ENCODE data around the gene RBP3. TPM values are rescaled to one million over a fixed set of nuclear protein-coding genes. Genes with fewer than 3 reads are reported as not detected.

Gene RBP3
- total and polyA plus RNA-seq, 2 donors (not counting 3 experiments of a cell fraction or from before 2014, with no cell fraction given) = not detected

GRCh38 chr10:47318706-47319105 is 29.5 kb upstream of the RBP3 start:
- no peak for DNase-seq (ENCODE audit: low read depth, low spot score)
- H4K20me1 ChIP-seq (replicated peaks; ENCODE audit: control insufficient read depth, extremely low read depth, insufficient read depth, low read length) = no peaks in the 10 kb centered on the region
- dilution Hi-C loops (cut with MboI; ENCODE audit: extremely low pct_ligation_motif_present, low sequenced_read_pairs) (no loop called here), intact Hi-C loops (cut with micrococcal nuclease) (no loop called here)
- no peaks in the 10 kb centered on the region for H3K36me3 ChIP-seq (ENCODE audit: control insufficient read depth in 2 of 2, extremely low read depth in 1 of 2, insufficient read depth in 2 of 2, low read length in 2 of 2)
- CTCF ChIA-PET = interaction anchor here (1.5 kb wide), 1 partner anchor 271 kb away, joined by 4 read pairs; no protein-coding TSS in a partner anchor
- no peak overlapping the region for H3K4me2 ChIP-seq (ENCODE audit: insufficient read depth, low read length)
- no peaks in the 10 kb centered on the region for H3K9me3 ChIP-seq (replicated peaks; ENCODE audit: control insufficient read depth, insufficient read depth, low read length)
- no peak overlapping the region for H3K4me3 ChIP-seq (replicated peaks in 1 of 3; ENCODE audit: insufficient read depth in 1 of 3, low read depth in 1 of 3, low read length in 3 of 3)
- POLR2A ChIA-PET = no interaction called here
- H3K4me1 ChIP-seq (ENCODE audit: control insufficient read depth, extremely low read depth, insufficient read depth, low read length) = no peaks in the 10 kb centered on the region
- BruUV-seq (replicated peaks) = no TSS peak
- H3K27ac ChIP-seq (ENCODE audit: insufficient read depth, low read depth, low read length) = no peak overlapping the region
- H3K9ac ChIP-seq (replicated peaks; ENCODE audit: extremely low read depth, insufficient read depth, low read length) = no peak overlapping the region
- no peaks in the 10 kb centered on the region for H3K79me2 ChIP-seq (ENCODE audit: control insufficient read depth, insufficient read depth, low read length)
- TF ChIP-seq POLR2A (IDR thresholded peaks at IDR 0.05; ENCODE audit: low read depth, low read length) (no peak), MYC (IDR thresholded peaks at IDR 0.05; ENCODE audit: low read depth, low read length) (no peak), MAX (IDR thresholded peaks at IDR 0.05; ENCODE audit: insufficient read depth, insufficient read length) (no peak), POLR2AphosphoS5 (IDR thresholded peaks at IDR 0.05; ENCODE audit: insufficient read depth, low read depth, low read length) (no peak), FOS (IDR thresholded peaks at IDR 0.05; ENCODE audit: borderline replicate concordance, insufficient read depth, low read length) (no peak), JUN (IDR thresholded peaks at IDR 0.05; ENCODE audit: borderline replicate concordance, insufficient read depth, insufficient read length, low read depth) (no peak), EZH2 (IDR thresholded peaks at IDR 0.05; ENCODE audit: borderline replicate concordance, low read depth, low read length, severe bottlenecking) (no peak), GATA2 (IDR thresholded peaks at IDR 0.05; ENCODE audit: insufficient read depth, insufficient read length, low read depth, low read length) (no peak)
- TF ChIP-seq, protein P1, sequence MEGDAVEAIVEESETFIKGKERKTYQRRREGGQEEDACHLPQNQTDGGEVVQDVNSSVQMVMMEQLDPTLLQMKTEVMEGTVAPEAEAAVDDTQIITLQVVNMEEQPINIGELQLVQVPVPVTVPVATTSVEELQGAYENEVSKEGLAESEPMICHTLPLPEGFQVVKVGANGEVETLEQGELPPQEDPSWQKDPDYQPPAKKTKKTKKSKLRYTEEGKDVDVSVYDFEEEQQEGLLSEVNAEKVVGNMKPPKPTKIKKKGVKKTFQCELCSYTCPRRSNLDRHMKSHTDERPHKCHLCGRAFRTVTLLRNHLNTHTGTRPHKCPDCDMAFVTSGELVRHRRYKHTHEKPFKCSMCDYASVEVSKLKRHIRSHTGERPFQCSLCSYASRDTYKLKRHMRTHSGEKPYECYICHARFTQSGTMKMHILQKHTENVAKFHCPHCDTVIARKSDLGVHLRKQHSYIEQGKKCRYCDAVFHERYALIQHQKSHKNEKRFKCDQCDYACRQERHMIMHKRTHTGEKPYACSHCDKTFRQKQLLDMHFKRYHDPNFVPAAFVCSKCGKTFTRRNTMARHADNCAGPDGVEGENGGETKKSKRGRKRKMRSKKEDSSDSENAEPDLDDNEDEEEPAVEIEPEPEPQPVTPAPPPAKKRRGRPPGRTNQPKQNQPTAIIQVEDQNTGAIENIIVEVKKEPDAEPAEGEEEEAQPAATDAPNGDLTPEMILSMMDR (IDR thresholded peaks at IDR 0.05; ENCODE audit: extremely low read depth in 1 of 2, insufficient read depth in 1 of 2, low read depth in 1 of 2, low read length in 2 of 2) = no peak
- FAIRE-seq = no peak
- H2AFZ ChIP-seq (ENCODE audit: low read depth, low read length) = no peak overlapping the region
- H3K27me3 ChIP-seq (ENCODE audit: control insufficient read depth in 2 of 2, insufficient read depth in 2 of 2, low read length in 2 of 2) = peaks cover under 1 to 2% of the 10 kb centered on the region in 2 experiments
- H3K9me1 ChIP-seq (replicated peaks; ENCODE audit: control insufficient read depth, extremely low read depth, insufficient read depth, low read length) = no peaks in the 10 kb centered on the region

All from endothelial cell of umbilical vein (primary cell).